ENCODE results near the gene SEMA3G.

The SEMA3G gene

DNA sequence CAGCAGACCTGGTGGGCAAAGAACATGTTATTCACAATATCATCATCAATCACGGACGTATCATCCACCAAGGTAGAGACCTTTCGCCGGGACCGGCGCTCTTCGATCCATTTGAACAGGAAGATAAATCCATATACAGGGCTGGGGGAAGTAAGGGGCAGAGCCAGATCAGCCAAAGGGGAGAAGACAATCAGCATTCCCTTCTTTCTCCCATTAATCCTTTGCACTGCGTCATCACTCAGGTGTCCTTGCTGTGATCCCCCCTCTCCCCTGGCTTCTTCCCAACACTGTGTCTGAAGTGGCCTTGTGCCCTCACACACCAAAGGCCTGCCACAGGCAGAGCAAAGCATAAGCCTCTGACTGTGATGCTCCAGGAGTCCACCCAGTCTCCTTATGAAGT is 36.4 kb downstream of the SEMA3G start:
- no peak for DNase-seq (ENCODE audit: low spot score)

DNA sequence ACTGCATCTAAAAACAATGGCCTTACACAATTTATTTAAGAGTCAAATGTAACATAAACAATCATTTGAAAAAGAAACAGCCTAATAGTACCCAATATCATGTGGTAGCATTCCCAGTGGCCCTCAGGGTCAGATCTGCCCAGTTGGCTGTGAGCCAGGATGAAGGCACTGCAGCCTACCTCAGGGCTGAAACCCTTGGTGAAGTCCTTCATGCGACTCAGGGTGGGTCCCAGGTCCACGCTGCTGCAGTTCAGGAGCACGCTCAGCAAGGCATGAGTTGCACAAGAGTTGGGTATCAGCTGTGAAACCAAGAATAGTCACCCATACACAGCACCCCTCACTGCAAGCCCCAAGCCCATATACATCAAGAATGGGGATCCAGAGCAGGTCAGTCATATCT is 37.1 kb downstream of the SEMA3G start:
- DNase-seq (ENCODE audit: low spot score), result no peak

- no peak for DNase-seq (ENCODE audit: low spot score)
Observed at GRCh38 chr3:52406791-52407510, 38.0 kb downstream of the SEMA3G start.

DNA sequence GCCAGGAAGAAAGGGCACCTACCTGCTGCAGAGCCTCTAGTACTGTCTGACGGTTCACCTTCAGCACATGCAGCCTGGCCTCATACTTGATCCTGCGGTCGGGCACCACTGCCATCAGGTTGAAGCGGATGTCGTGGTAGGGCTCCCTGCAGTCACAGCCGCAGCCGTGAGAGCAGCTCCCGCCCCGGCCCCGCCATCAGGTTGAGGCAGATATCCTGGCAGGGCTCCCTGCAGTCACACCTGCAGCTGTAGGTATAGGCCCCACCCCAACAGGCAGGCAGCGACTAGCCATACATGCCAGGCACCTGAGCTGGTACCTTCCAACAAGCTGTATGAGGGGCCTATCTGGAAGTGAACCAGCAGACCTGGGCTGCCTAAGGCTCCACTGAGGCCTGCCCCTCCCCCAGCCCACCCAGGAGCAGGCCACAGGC is 38.7 kb downstream of the SEMA3G start:
- DNase-seq (ENCODE audit: low spot score), result no peak

DNA sequence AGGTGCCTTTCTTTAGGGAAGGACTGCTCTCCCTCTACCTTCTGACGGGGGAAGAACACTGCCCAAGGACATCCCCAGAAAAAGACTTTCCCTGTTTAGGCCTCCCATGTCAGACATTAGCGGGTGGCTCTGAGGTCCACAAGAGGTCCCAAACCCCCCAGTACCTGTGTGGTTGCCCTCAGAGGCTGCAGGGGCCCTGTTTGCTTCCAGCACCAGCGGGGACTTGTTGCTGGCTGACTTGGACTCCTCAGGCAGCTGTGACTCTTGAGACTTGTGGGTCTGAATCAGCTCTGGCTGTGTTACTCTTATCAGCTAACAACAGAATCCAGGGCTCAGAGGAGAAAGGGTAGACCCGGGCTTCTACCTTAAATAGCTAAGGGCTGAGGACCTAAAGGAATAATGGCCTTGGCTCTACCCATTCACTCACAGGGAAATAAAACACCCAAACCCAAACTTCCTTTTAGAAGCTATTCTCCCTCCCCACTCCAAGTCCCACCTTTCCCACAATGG is 39.2 kb downstream of the SEMA3G start:
- DNase-seq (ENCODE audit: low spot score), result no peak

GRCh38 chr3:52405066-52405465 is 39.8 kb downstream of the SEMA3G start:
- DNase-seq (ENCODE audit: low spot score), result no peak

DNA sequence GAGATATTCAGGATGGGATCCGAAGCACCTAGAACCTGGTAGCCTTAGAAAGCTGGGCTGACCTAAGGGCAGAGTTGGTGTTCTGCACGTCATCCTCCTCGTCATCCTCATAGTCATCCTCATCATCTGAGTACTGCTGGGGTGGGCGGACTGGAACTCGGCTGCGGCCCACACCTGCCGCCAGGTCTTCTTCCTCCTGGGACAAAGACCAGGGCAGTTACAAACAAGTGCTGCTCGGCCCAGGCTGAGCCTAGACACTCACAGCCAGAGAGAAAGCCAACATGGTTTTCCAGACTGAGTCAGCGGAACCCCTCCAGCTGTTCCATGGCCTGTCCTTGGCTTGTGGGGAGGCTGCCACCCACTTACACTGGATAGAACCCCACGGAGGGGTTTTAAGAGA is 40.5 kb downstream of the SEMA3G start:
- no peak for DNase-seq (ENCODE audit: low spot score)

DNA sequence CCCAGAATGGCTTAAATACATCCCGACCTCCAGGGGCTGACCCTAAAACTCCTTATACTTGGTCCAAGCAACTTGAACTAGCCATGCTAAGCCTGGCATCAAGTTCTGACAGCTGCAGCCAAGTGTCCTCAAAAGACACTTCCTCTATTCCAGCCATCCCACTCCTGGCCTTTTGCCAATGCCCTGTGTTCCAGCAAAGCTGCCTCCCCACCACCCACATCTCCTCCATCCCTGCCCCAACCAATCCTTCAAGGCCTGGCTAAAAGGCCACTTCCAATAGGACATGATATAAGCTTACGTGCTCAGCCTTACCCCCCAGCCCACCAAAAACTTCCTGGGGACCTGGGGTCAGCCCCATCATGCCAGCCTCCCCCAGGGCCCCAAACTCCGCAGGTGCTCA is 40.9 kb downstream of the SEMA3G start:
- DNase-seq (ENCODE audit: low spot score), result no peak

- DNase-seq (ENCODE audit: low spot score), result no peak
Observed at GRCh38 chr3:52403271-52403841, 41.5 kb downstream of the SEMA3G start.

DNA sequence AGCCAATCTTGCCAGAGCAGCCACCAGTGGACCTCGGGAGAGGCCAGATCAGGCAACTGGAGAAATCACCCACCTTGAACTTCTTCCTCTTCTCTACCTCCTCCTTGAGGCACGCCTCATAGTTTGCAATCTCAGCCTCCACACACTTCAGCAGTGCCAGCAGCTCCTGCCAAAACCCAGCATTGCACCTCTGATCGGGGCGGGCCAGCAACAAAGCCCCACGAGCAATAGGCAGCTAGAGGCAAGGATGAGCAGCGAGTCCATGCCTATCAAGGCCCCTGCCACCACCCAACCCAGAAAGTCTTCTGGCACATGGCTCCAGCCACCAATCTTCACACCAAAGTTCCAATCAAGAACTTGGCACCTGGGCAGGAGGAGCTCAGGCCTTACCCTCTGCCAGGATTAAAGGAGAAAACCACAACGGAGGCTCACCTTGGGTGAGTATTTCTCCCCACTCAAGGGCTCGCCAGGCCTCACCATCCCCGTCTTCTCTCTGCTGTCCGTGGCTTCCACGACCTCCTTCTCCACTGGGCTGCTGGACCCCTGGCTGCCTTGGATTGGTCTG is 42.1 kb downstream of the SEMA3G start:
- no peak for DNase-seq (ENCODE audit: low spot score)

DNA sequence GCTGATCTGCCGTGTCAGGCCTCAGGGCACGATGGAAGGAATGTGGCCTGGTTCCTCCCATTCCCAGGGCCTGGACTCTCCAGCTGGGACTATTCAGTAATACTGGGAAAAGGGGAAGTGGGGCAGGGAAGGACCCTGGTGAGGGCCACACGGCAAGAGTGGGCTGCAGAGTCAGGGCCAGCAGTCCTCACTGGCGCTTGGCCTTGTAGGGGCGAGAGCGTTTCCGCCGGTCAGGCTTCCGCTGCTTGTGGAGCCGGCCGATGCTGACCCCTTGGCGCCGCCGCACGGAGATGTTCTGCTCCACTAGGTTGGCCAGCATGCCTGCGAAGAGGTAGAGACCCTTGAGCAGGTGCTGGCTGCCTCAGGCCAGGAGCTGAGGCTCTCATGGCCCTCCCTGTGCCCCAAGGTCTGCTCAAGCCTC is 42.8 kb downstream of the SEMA3G start:
- DNase-seq (ENCODE audit: low spot score), result no peak

DNA sequence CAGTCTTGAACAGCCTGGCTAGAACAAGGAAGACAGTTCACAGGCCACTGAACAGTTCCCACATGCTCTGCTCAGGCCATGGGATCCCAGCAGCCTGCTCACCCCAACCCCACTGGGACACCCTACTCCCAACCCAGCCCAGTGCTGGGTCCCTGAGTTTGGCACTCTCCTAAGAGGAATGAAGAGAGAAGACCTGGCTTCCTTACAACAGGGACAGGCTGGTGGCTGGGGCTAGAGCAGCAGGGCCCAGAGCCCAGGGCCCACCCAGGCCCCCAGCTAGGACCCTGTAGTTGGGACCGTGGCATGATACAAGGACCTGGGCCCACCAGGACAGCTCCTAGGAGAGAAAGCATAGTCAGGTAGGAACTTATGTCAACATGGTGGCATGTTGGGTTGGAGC is 43.4 kb downstream of the SEMA3G start:
- no peak for DNase-seq (ENCODE audit: low spot score)

DNA sequence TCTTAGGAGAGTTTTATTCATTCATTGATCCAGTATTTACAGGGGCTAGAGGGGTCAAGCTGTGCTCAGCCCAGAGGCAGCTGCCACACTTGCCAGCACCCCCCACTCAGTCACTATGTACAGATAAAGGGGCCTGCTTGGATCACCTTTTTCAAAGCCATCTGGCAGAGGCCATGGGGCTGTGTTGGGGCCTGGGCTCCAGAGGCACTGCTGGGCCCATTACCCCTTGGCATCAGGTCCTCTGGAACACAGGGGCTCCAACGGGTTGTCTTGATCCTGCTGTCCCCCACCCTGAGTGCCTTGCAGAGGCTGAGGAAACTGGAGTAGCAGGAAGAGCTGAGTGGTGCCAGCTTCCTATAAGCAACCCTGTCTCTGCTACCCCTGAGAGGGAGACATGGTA is 43.9 kb downstream of the SEMA3G start:
- no peak for DNase-seq (ENCODE audit: low spot score)

GRCh38 chr3:52400275-52400793 is 44.6 kb downstream of the SEMA3G start:
- DNase-seq (ENCODE audit: low spot score), result no peak

DNA sequence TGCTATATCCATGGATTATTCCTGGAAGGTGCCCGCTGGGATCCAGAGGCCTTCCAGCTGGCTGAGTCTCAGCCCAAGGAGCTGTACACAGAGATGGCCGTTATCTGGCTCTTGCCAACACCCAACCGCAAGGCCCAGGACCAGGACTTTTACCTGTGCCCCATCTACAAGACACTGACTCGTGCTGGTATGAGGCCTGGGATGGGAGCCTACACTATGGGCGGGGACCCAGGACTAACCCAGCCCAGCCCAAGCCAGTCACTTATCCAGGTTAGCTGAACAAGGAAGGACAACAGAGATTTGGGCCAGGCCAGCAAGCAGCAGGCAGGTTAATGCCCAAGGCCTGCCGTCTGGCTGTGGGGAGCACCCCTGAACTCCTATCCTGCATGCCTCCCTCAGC is 45.3 kb downstream of the SEMA3G start:
- DNase-seq (ENCODE audit: low spot score), result no peak

DNA sequence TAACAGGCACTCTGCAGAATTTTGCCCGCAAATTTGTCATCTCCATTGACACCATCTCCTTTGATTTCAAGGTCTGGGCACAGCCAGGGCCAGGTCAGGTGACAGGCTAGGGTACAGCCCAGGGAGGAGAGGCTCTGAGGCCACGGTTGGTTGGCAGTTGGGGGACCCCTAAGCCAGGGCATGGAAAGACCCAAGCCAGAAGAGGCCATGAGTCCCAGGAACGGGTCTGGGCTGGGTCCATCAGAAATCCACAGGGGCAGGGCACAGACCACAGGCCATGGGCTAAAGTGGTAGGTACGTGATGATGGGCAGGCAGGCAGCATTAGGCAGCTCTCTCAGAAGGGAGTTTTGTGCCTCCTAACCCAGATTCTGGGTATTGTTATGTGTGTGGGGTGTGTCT is 45.8 kb downstream of the SEMA3G start:
- DNase-seq (ENCODE audit: low spot score), result no peak

DNA sequence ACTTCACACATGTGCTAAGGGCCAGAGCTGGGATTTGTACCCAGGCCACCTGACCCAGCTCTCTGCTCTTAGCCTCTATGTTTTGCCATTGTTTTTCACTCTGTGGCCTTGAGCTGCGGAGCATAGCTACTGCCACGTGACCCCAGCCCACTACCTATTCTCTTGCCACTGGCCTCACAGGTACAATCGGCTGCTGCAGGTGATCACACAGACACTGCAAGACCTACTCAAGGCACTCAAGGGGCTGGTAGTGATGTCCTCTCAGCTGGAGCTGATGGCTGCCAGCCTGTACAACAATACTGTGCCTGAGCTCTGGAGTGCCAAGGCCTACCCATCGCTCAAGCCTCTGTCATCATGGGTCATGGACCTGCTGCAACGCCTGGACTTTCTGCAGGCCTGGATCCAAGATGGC is 46.2 kb downstream of the SEMA3G start:
- no peak for DNase-seq (ENCODE audit: low spot score)

- peak; percentile 16 for DNase-seq (ENCODE audit: low spot score)
Observed at GRCh38 chr3:52397676-52398399, 47.1 kb downstream of the SEMA3G start.

DNA sequence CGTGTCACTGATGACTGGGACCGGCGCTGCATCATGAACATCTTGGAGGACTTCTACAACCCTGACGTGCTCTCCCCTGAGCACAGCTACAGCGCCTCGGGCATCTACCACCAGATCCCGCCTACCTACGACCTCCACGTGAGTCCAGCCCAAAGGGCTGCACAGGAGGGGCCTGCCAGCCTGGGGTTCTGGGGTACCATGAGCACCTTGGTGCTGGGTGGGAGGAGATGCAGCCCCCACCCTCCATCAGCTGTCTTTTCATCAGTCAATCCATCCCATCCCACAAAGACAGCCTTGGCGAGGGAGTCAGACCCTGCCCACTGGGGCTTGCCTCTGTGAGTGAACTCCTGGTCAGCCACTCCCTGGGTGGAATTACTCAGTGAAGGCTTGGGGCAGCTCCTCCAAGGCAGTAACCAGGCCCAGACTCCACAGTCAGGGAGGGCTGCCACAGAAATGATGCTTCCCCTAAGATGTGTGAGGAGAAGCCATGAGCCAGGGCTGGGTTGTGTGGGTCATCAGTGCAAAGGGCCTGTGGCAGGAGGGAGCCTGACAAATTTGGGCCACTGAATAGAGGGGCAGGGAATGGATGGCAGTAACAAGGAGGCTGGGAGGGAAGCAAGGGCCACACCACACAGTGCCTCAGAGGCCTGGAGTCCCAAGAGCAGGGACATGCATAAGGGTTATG is 47.9 kb downstream of the SEMA3G start:
- DNase-seq (ENCODE audit: low spot score), result no peak

DNA sequence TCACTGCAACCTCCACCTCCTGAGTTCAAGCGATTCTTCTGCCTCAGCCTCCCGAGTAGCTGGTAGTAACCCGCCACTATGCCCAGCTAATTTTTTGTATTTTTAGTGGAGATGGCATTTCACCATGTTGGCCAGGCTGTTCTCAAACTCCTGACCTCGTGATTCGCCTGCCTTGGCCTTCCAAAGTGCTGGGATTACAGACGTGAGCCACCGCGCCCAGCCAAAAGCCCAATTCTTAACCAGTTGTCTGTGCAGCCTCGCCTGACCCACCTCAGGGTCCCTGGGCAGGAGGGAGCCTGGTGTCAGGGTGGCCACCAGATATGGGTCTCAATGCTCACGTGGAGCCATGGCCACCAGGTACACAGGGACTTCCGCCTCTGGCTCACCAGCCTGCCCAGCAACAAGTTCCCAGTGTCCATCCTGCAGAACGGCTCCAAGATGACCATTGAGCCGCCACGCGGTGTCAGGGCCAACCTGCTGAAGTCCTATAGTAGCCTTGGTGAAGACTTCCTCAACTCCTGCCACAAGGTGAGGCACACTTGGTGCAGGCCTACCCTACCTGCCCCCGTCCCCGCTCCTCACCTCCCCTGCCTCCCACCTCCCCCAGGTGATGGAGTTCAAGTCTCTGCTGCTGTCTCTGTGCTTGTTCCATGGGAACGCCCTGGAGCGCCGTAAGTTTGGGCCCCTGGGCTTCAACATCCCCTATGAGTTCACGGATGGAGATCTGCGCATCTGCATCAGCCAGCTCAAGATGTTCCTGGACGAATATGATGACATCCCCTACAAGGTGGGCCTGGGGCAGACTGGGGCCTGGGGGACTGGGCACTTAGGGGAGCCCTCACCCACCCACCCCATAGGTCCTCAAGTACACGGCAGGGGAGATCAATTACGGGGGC is 48.6 kb downstream of the SEMA3G start:
- no peak for DNase-seq (ENCODE audit: low spot score)

DNA sequence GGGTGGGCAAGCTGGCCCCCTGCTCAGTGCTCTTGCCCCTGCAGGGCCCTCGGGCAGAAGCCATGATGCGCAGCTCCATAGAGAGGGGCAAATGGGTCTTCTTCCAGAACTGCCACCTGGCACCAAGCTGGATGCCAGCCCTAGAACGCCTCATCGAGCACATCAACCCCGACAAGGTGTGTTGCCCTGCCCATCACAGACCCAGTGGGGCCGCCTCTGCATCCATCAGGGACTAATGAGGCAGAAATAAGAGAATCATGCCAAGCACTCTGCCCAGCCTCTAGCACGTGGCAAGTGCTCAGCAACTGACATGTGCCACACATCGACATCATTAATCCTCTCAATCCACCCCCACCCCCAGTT is 49.4 kb downstream of the SEMA3G start:
- DNase-seq (ENCODE audit: low spot score), result no peak
